ENCODE data around the gene ZHX3. TPM values are rescaled to one million over a fixed set of nuclear protein-coding genes. Genes with fewer than 3 reads are reported as not detected.

Gene ZHX3
- total RNA-seq, 1 donor from 2014 or later: 8.2 TPM

- H3K36me3 Mint-ChIP-seq (ENCODE audit: low read depth): peaks cover 48% of the 10 kb centered on the region
- DNase-seq (ENCODE audit: low spot score): no peak
These were observed 177.1 kb downstream of the ZHX3 start for GRCh38 chr20:41140226-41141133.

GRCh38 chr20:41139227-41140093 lies 178.1 kb downstream of the ZHX3 start:
- intact Hi-C loops (cut with micrococcal nuclease): loop anchor here (1.0 to 10.0 kb wide), 5 partner anchors 18 to 555 kb away; no protein-coding TSS in a partner anchor
- Mint-ChIP-seq H3K27ac (peak overlapping the region; percentile 82), H3K27me3 (ENCODE audit: low read depth) (no peaks in the 10 kb centered on the region), H3K36me3 (ENCODE audit: low read depth) (peaks cover 38% of the 10 kb centered on the region), H3K9me3 (no peaks in the 10 kb centered on the region), H3K4me3 (ENCODE audit: low read depth) (peak overlapping the region; percentile 88), H3K4me1 (ENCODE audit: low read depth) (peaks cover 75% of the 10 kb centered on the region)
- no peak for DNase-seq (ENCODE audit: low spot score)

More at GRCh38 chr20:41140226-41141133, 177.1 kb downstream of the ZHX3 start:
- Mint-ChIP-seq H3K9me3 (no peaks in the 10 kb centered on the region), H3K4me3 (ENCODE audit: low read depth) (peak overlapping the region; percentile 88), H3K4me1 (ENCODE audit: low read depth) (peaks cover 75% of the 10 kb centered on the region), H3K27me3 (ENCODE audit: low read depth) (no peaks in the 10 kb centered on the region), H3K27ac (peak overlapping the region; percentile 82)
- intact Hi-C loops (cut with micrococcal nuclease): no loop called here

- H3K4me1 Mint-ChIP-seq (ENCODE audit: low read depth): peaks cover 72% of the 10 kb centered on the region
- peaks cover 31% of the 10 kb centered on the region for H3K36me3 Mint-ChIP-seq (ENCODE audit: low read depth)
These were observed 178.9 kb downstream of the ZHX3 start for GRCh38 chr20:41138475-41139226.

DNA sequence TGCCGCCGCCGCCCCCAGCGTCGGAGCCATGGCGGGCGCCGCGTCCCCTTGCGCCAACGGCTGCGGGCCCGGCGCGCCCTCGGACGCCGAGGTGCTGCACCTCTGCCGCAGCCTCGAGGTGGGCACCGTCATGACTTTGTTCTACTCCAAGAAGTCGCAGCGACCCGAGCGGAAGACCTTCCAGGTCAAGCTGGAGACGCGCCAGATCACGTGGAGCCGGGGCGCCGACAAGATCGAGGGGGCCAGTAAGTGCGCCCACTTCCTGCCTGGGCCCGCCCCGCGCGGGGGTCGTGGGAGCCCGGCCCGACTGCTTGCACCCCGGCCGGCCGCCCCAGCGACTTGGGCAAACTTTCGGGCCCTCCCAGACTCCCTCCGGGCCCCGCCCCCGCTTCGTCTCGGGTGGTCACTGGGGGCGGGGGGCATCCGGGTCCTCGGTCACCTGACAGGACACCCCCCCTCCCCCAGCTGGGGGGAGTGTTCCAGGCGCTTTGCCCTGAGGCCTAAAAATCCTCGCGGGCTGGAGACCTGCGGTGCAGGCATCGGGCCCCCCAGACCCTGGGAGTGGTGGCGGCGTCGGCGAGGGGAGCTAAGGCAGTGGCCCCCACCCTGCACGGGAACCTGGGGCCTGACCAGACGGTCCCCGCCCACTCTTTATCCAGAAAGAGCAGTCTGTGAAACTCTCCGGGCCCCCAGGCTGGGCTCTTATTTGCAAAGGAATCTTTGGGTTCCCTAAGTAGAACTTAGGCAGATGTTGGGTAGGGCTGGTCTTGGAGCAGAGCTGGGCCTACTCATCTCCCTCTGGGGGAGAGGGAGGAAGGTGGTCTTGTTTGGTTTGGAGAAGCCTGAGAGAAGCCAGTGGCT lies 179.7 kb downstream of the ZHX3 start:
- intact Hi-C loops (cut with micrococcal nuclease): loop anchor here (2.0 to 10.0 kb wide), 5 partner anchors 34 to 557 kb away; partner anchors contain the start of gene TOP1
- peak; percentile 60 for DNase-seq (ENCODE audit: low spot score)
- H3K4me3 Mint-ChIP-seq (ENCODE audit: low read depth): peak overlapping the region; percentile 88
- peak overlapping the region; percentile 82 for H3K27ac Mint-ChIP-seq
- no peaks in the 10 kb centered on the region for H3K27me3 Mint-ChIP-seq (ENCODE audit: low read depth)
- no peaks in the 10 kb centered on the region for H3K9me3 Mint-ChIP-seq
- peaks cover 31% of the 10 kb centered on the region for H3K36me3 Mint-ChIP-seq (ENCODE audit: low read depth)
- H3K4me1 Mint-ChIP-seq (ENCODE audit: low read depth): peaks cover 68% of the 10 kb centered on the region

More at GRCh38 chr20:41138475-41139226, 178.9 kb downstream of the ZHX3 start:
- Mint-ChIP-seq H3K9me3 (no peaks in the 10 kb centered on the region), H3K4me3 (ENCODE audit: low read depth) (peak overlapping the region; percentile 88), H3K27me3 (ENCODE audit: low read depth) (no peaks in the 10 kb centered on the region), H3K27ac (peak overlapping the region; percentile 82)
- intact Hi-C loops (cut with micrococcal nuclease): loop anchor here (1.0 to 10.0 kb wide), 5 partner anchors 19 to 556 kb away; no protein-coding TSS in a partner anchor
- DNase-seq (ENCODE audit: low spot score): peak; percentile 42

DNA sequence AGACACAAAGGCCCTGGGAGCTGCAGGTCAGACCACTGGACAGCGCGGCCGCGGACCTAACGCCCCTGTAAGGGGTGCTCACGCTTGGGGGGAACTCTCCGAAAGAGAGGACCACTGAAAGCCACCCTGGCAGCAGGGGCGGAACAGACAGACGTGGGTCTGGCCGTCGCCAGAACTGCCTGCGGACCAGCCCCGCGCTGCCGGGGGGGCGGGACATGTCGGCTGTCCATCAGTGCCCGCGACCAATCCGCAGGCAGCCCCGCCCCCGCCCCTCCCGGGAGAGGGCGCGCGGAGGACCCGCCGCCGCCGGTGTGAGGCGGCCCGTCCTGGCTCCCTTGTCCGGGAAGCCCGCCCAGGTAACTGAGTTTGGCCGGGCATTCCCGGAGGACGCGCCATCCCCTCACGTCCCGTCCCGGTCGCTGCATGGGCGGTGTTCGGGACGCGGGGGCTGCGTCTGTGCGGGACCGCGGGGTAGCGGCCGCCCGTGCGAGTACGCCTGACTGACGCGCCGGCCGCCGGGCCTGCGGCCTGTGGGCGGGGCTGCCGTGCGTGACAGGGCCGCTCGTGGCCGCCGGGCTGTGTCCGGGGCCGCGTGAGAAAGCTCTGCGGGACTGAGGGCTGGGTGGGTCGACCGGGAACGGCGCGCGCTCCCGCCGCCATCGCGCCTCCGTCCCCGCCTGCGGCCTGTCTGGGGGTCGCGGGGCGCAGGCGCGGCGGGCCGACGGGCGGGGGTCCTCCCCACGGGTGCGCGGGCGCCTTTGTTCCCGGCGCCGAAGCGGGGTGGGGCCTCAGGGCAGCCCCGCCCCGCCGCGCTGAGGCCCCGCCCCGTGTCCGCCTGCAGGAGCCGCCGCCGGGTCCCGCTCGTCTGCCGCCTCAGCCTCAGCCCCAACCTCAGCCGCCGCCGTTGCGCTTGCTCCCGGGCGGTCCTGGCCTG lies 180.6 kb downstream of the ZHX3 start, which contains the start of gene PLCG1:
PLCG1 (plus strand) TSS at position 864 of the 934 bp plus-strand sequence. CDS start 99 bp downstream, outside the sequence.
- intact Hi-C loops (cut with micrococcal nuclease): loop anchor here (1.0 to 10.0 kb wide), 6 partner anchors 35 to 558 kb away; partner anchors contain the start of genes TOP1 and ZHX3
- Mint-ChIP-seq H3K4me1 (ENCODE audit: low read depth) (peaks cover 60% of the 10 kb centered on the region), H3K27me3 (ENCODE audit: low read depth) (no peaks in the 10 kb centered on the region), H3K27ac (peak within 1 kb of the TSS; percentile 82), H3K4me3 (ENCODE audit: low read depth) (peak within 1 kb of the TSS; percentile 88), H3K9me3 (no peaks in the 10 kb centered on the region), H3K36me3 (ENCODE audit: low read depth) (peaks cover 31% of the 10 kb centered on the region)
- peak; percentile 81 for DNase-seq (ENCODE audit: low spot score)

DNA sequence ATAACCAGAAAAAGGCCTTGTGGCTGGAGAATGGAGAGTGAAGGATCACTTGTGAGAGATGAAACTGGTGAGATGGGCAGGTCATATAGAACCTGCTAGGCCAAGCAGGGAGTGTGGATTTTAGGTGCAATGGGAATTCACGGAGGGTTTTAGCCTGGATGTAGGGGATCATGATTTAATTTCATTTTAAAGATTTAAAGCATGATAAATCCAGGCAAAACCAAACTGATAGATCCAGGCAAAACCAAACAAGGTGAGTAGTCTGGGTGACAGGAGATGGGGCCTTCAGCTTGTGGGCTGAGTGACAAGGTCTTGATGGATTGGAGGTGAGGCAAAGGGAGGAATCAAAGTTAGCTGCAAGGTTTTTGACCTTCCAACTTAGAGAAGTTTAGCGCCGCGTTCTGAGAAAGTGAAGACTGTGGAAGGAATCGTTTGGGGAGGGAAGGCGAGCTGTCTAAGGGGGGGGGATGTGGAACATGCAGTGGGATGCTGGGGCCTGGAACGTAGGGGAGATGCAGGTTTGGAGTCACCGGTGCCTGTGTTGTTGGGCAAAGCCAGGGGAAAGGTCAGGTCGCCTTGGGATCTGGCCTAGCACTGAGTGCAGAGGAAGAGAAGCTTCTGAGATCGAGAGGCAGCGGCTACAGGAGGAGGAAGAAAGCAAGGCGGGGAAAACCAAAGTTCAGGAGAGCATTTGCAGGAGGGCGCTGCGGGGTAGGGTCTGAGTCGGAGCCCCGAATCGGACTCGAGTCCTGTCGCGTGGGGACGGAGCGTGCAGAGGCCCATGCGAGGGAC lies 181.4 kb downstream of the ZHX3 start:
- intact Hi-C loops (cut with micrococcal nuclease): loop anchor here (1.0 to 10.0 kb wide), 8 partner anchors 36 to 559 kb away; partner anchors contain the start of genes LPIN3, TOP1 and ZHX3
- Mint-ChIP-seq H3K4me1 (ENCODE audit: low read depth) (peaks cover 57% of the 10 kb centered on the region), H3K9me3 (no peaks in the 10 kb centered on the region), H3K36me3 (ENCODE audit: low read depth) (peaks cover 28% of the 10 kb centered on the region), H3K4me3 (ENCODE audit: low read depth) (peak overlapping the region; percentile 75), H3K27ac (peak overlapping the region; percentile 77), H3K27me3 (ENCODE audit: low read depth) (no peaks in the 10 kb centered on the region)
- DNase-seq (ENCODE audit: low spot score): no peak

DNA sequence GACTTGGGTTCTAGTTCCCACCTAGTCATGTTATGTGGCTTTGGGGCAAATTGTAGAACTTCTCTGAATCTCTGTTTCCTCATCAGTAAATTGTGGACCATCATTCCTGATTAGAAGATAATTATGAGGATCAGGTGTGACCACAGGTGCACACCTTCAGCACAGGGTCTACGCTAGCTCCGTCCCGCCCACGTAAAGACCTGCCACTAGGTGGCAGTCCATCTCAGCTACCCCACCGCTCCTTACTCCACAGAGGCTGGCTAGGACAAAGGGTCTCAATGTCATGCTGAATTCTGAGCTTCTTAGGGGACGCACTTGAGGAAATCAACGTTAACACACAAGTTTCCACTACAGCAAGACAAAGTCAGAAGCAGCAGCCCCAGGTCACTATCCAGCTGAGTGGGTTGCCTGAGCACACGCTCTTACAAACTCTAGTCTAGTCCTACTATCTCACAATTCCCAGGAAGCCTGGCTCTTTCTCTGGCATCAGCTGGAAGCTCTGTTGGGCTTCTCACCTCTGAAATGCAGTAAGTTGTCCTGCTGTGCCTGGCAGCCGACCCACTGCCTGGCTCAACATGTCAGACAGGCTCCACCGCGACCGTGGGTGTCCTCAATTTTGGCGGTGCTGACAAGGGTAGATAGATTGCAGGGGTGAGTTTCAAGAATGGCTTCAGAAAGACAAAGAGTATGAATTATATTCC lies 182.2 kb downstream of the ZHX3 start:
- Mint-ChIP-seq H3K27ac (peak overlapping the region; percentile 21), H3K4me1 (ENCODE audit: low read depth) (peaks cover 52% of the 10 kb centered on the region), H3K4me3 (ENCODE audit: low read depth) (peak overlapping the region; percentile 75), H3K27me3 (ENCODE audit: low read depth) (no peaks in the 10 kb centered on the region), H3K9me3 (no peaks in the 10 kb centered on the region), H3K36me3 (ENCODE audit: low read depth) (peaks cover 25% of the 10 kb centered on the region)
- intact Hi-C loops (cut with micrococcal nuclease): loop anchor here (1.0 to 10.0 kb wide), 6 partner anchors 37 to 559 kb away; partner anchors contain the start of gene LPIN3
- peak; percentile 55 for DNase-seq (ENCODE audit: low spot score)

- H3K4me1 Mint-ChIP-seq (ENCODE audit: low read depth): peaks cover 47% of the 10 kb centered on the region
- intact Hi-C loops (cut with micrococcal nuclease): loop anchor here (1.0 to 10.0 kb wide), 6 partner anchors 38 to 560 kb away; partner anchors contain the start of gene LPIN3
- H3K9me3 Mint-ChIP-seq: no peaks in the 10 kb centered on the region
- peaks cover 19% of the 10 kb centered on the region for H3K36me3 Mint-ChIP-seq (ENCODE audit: low read depth)
- no peaks in the 10 kb centered on the region for H3K27me3 Mint-ChIP-seq (ENCODE audit: low read depth)
- no peak for DNase-seq (ENCODE audit: low spot score)
- H3K4me3 Mint-ChIP-seq (ENCODE audit: low read depth): no peak overlapping the region
- H3K27ac Mint-ChIP-seq: peak overlapping the region; percentile 1
These were observed 183.0 kb downstream of the ZHX3 start for GRCh38 chr20:41134362-41135186.

Measured in activated T-helper 2 cell treated with anti-CD3 and anti-CD28 coated beads, Interferon-gamma antibody, Interleukin-2, Interleukin-4, amounts not matched to agents 10 μg/mL and 5 μg/mL and 100 μg/mL, durations not matched to agents 14 hours and 24 hours and 36 hours (primary cell).